Right renal cortex interstitium (tissue), 3 donors: ENCODE data around the gene PHRF1. TPM values are rescaled to one million over a fixed set of nuclear protein-coding genes. Genes with fewer than 3 reads are reported as not detected.
A peak's percentile ranks its signal among the peaks of the same experiment; 100 is the strongest.

Experiments used
- DNase-seq, 3 donors: peaks; one replicate each; pipeline ENCODE4 v3.0.0-alpha.2; 2013; ENCODE audit warnings: low read depth in 3 of 3, low spot score in 2 of 3
- polyA plus RNA-seq, 3 donors: library from polyadenylated mRNA; unstranded; fragments of 120-200 nt; gene quantifications; one replicate each; pipeline ENCODE4 v1.2.1, GENCODE V29; 2013; ENCODE audit not compliant: insufficient read length in 3 of 3

The PHRF1 gene, protein sequence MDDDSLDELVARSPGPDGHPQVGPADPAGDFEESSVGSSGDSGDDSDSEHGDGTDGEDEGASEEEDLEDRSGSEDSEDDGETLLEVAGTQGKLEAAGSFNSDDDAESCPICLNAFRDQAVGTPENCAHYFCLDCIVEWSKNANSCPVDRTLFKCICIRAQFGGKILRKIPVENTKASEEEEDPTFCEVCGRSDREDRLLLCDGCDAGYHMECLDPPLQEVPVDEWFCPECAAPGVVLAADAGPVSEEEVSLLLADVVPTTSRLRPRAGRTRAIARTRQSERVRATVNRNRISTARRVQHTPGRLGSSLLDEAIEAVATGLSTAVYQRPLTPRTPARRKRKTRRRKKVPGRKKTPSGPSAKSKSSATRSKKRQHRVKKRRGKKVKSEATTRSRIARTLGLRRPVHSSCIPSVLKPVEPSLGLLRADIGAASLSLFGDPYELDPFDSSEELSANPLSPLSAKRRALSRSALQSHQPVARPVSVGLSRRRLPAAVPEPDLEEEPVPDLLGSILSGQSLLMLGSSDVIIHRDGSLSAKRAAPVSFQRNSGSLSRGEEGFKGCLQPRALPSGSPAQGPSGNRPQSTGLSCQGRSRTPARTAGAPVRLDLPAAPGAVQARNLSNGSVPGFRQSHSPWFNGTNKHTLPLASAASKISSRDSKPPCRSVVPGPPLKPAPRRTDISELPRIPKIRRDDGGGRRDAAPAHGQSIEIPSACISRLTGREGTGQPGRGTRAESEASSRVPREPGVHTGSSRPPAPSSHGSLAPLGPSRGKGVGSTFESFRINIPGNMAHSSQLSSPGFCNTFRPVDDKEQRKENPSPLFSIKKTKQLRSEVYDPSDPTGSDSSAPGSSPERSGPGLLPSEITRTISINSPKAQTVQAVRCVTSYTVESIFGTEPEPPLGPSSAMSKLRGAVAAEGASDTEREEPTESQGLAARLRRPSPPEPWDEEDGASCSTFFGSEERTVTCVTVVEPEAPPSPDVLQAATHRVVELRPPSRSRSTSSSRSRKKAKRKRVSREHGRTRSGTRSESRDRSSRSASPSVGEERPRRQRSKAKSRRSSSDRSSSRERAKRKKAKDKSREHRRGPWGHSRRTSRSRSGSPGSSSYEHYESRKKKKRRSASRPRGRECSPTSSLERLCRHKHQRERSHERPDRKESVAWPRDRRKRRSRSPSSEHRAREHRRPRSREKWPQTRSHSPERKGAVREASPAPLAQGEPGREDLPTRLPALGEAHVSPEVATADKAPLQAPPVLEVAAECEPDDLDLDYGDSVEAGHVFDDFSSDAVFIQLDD (N-terminal part only)
- polyA plus RNA-seq: 10 to 100 TPM; 17.9 to 20.7 (median 18.4) TPM

DNA sequence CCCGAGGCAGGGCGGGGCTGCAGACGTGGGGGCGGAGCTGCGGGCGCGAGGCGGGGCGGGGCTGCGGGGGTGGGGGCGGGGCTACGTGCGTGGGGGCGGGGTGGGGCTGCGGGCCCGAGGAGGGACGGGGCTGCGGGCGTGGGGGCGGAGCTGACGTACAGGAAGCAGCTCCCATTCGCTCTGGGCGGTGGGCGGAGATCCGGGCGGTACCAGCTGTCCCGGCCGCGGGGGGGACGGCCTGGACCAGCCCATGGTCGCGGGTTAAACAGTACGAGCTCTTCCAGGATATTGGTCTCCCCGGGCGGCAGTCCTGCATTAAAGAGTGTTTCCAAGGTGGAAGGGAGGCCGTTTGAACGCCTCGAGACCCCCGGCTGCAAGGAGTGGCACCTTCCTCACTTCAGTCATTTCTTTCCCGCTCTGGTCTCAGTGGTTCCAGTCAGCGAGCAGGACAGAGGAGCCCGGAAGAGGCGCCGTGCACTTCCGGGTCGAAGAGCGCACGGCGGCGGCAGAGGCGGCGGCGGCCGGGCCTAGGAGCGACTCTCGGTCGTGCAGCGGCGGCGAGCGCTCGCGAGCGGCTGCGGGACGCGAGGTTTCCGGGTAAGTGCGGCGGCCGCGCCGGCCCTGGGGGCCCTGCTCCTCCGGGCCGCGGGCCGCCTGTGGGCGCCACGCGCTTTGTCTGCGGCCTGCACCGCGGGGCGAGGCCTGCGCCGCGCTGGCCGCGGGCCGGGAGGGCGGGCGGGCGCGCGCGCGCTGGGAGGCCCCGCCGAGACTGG, at the start of gene PHRF1:
Gene PHRF1 (plus strand): TSS at position 475 of the 773 bp plus-strand sequence. CDS start 5,043 bp downstream, outside the sequence.
- DNase-seq: peak; percentile 86 to 91 (median 90)

DNA sequence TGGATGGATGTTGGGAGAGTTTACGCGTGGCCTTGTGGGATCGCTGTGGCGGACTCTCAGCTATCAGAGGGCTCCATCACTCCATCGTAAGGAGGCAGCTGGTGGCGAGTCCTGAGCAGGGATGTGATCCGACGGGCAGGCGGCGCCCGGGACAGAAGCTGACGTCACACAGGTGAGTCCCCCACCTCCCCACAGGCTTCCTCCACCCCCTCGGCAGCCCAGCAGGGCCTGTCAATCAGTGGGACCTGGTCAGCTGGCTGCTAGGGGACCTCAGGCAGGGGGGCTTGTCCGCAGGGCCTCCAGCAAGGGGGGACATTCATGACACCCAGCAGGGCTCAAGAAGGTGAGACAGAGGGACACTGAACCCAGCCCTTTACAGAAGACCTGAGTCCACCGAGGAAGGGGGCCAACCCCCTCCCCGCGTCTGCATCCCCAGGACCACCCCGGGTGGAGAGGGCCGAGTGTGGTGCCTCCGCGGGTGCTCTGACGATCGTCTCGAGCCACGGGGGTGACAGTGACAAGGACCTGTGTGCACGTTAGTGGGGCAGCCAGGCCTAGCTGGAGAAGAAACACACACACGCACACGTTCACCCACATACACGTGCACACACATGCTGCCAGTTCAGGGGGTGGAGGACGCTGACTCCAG, 48.0 kb upstream of the PHRF1 start:
- DNase-seq: no peak

GRCh38 chr11:528815-529727, 47.2 kb upstream of the PHRF1 start:
- DNase-seq: no peak

DNA sequence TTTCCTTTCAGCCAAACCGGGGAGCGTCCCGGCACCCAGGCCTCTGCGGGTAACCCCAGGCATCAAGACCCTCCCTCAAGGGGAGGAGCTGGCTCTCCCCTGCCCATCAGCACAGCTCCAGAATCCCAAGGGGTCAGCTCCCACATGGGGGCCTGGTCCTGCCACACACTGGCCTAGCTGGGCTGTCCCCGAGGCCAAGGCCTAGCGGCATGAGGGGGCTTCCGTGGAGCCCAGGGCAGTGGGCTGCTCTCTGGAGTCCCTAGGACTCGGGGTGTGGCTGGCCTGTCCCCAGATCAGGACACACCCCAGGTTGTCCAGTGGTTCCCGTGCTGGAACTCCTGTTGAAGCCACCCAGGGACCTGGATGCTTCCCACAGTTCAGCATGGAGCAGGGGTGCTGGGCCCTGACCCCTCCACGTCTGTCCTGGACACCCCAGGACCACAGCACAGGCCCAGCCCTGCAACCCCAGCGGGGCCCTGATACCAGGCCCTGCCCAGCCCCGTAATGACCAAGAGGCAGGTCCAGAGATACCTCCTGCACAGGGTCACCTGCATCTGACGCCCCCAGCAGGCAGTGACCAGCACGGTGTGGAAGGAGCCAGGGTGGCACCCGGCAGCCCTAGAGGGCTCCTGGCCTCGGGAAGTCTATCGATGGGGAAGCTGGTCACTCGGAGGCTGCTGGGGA, 46.4 kb upstream of the PHRF1 start:
- no peak for DNase-seq

GRCh38 chr11:530960-531831, 45.1 kb upstream of the PHRF1 start:
- DNase-seq: no peak

GRCh38 chr11:531919-532526, 44.2 kb upstream of the PHRF1 start:
- DNase-seq: no peak

GRCh38 chr11:532527-532985, 43.7 kb upstream of the PHRF1 start:
- DNase-seq: no peak

DNA sequence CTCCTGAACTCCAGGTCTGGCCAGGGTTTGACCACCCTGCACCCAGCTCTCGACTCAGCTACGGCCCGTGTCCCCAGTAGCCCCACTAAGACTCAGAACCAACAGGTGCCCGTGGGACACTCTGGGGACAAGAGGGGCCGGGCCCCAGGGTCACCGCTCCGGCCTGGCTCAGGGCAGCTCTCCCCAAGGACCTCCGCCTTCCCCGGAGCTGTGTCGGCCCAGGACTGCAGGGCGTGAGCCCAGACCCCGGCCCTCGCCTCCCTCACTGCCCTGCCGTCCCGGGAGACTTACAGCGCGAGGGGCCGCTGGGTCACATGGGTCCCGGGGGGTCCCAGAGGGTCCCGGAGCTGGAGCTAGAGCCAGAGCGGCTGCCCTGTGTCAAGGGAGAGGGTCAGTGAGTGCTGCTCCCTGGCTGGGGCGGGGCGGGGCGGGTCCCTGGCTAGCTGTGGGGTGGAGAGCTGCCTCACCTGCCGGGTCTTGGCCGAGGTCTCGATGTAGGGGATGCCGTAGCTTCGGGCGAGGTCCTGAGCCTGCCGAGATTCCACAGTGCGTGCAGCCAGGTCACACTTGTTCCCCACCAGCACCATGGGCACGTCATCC, 43.2 kb upstream of the PHRF1 start:
- no peak for DNase-seq

- no peak for DNase-seq
Observed at GRCh38 chr11:533586-534395, 42.5 kb upstream of the PHRF1 start.

GRCh38 chr11:534396-535209, 41.7 kb upstream of the PHRF1 start:
- DNase-seq: no peak

- DNase-seq: no peak
Observed at GRCh38 chr11:535210-535518, 41.1 kb upstream of the PHRF1 start.

GRCh38 chr11:535519-536454, 40.5 kb upstream of the PHRF1 start, which contains the start of gene HRAS:
HRAS (minus strand) TSS chr11:535576.
- DNase-seq: peak; percentile 78 to 90 (median 79)
